Fibroblast of lung (primary cell): Measurements from ENCODE around the gene LUC7L3. TPM values are rescaled to one million over a fixed set of nuclear protein-coding genes. Genes with fewer than 3 reads are reported as not detected.

Source experiments
- DNase-seq, 2 donors: peaks; one replicate each; pipeline versions ENCODE4 v3.0.0 to v3.0.0-alpha.2; 2010; ENCODE audit warnings: low read depth in 2 of 2
- H2AFZ ChIP-seq: 2 replicates; pipeline ENCODE4 v1.5.1; 2012; ENCODE audit warnings: low read length, control low read depth, inconsistent platforms
- H3K27ac ChIP-seq: 2 replicates; pipeline ENCODE4 v1.5.1; 2011; ENCODE audit warnings: low read length, control low read depth; ENCODE audit not compliant: insufficient read depth
- H3K27me3 ChIP-seq: 2 replicates; pipeline ENCODE4 v1.5.1; 2011; ENCODE audit warnings: mild to moderate bottlenecking, low read length; ENCODE audit not compliant: control insufficient read depth, insufficient read depth
- H3K36me3 ChIP-seq: 2 replicates; pipeline ENCODE4 v1.5.1; 2011; ENCODE audit warnings: low read length; ENCODE audit not compliant: control insufficient read depth, insufficient read depth
- H3K4me1 ChIP-seq: 2 replicates; pipeline ENCODE4 v1.5.1; 2011; ENCODE audit warnings: low read length; ENCODE audit not compliant: control insufficient read depth, insufficient read depth; ENCODE audit errors: extremely low read depth
- H3K4me2 ChIP-seq: 2 replicates; pipeline ENCODE4 v1.5.1; 2011; ENCODE audit warnings: low read length, control low read depth; ENCODE audit not compliant: insufficient read depth; ENCODE audit errors: extremely low read depth
- H3K4me3 ChIP-seq, 4 experiments: fragments of 200-600 bp in 1 of 4; sonication (generic) in 1 of 4; replicated peaks in 1 of 4; 2 replicates each; pipeline ENCODE4 v1.5.1; 2011 to 2016; ENCODE audit warnings: low read length in 4 of 4, low read depth in 3 of 4, mild to moderate bottlenecking in 3 of 4, control low read depth in 2 of 4, inconsistent platforms in 1 of 4, mixed read lengths in 1 of 4; ENCODE audit not compliant: insufficient read depth in 1 of 4; ENCODE audit errors: control extremely low read depth in 1 of 4
- H3K79me2 ChIP-seq: 2 replicates; pipeline ENCODE4 v1.5.1; 2012; ENCODE audit warnings: mild to moderate bottlenecking, low read length, inconsistent platforms; ENCODE audit not compliant: control insufficient read depth, insufficient read depth
- H3K9ac ChIP-seq: 2 replicates; pipeline ENCODE4 v1.5.1; 2011; ENCODE audit warnings: mild to moderate bottlenecking, low read length, control low read depth; ENCODE audit not compliant: insufficient read depth
- H3K9me3 ChIP-seq: 2 replicates; pipeline ENCODE4 v1.5.1; 2012; ENCODE audit warnings: low read depth, low read length; ENCODE audit not compliant: control insufficient read depth, insufficient read depth
- H4K20me1 ChIP-seq: 2 replicates; pipeline ENCODE4 v1.5.1; 2011; ENCODE audit warnings: low read length; ENCODE audit not compliant: control insufficient read depth, insufficient read depth; ENCODE audit errors: extremely low read depth
- EZH2 ChIP-seq: IDR thresholded peaks from 2 replicates; pipeline ENCODE4 v1.5.1; 2012; ENCODE audit warnings: low read length, control low read depth, mild to moderate bottlenecking; ENCODE audit errors: missing control alignments
- polyA plus RNA-seq, 2 donors: library from polyadenylated mRNA; depleted of rRNA in 1 of 2; stranded (reverse) in 1 of 2; unstranded in 1 of 2; fragments of >200 nt; gene quantifications; 2 replicates each; pipeline ENCODE4 v1.2.1, GENCODE V29; 2011 to 2012; ENCODE audit warnings: missing spikeins in 1 of 2
- total RNA-seq: library from RNA; depleted of rRNA; stranded (reverse); fragments of >200 nt; gene quantifications from 2 replicates; pipeline ENCODE4 v1.2.1, GENCODE V29; 2014
- TF ChIP-seq, protein P1 (sequence below), 2 donors: IDR thresholded peaks in 1 of 2; conservative IDR thresholded peaks in 1 of 2; 1 replicate in 1 of 2; 2 replicates in 1 of 2; pipeline ENCODE4 v1.5.1; 2011 to 2012; ENCODE audit warnings: low read length in 2 of 2, control low read depth in 1 of 2, inconsistent platforms in 1 of 2, low read depth in 1 of 2, mild to moderate bottlenecking in 1 of 2

Gene LUC7L3
- total and polyA plus RNA-seq, 2 donors (not counting 1 experiment from before 2014, with no cell fraction given) = 35.2 to 56.5 TPM

DNA sequence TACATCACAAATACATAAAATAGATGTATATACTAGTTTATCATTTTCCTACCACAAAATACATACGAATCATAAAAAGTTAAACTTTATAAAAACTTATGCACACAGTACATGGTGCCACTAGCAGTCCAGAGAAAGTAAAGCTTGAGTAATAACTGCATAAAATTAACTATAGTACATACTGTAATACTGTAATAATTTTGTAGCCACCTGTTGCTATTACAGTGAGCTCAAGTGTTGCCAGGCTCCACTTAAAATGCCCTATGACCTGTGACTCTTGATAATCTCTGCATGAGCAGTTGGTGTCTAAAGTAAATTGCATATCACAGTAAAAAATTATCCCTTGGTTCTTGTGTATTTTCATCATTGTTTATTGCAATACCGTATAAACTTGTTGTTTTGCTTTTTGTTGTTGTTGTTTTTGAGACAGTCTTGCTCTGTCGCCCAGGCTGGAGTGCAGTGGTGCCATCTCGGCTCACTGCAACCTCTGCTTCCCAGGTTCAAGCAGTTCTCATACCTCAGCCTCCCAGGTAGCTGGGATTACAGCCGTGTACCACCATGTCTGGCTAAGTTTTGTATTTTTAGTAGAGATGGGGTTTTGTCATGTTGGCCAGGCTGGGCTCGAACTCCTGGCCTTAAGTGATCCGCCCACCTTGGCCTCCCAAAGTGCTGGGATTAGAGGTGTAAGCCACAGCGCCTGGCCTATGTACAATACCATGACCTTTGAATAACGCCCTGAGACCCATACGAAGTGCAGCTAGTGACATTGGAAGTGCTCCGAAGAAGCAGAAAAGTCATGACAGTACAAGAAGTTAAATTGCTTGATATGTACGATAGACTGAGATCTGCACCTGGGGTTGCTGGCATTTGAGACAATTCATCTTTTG, 6.6 kb downstream of the LUC7L3 start:
- no peak overlapping the region for H2AFZ ChIP-seq
- H3K4me2 ChIP-seq = no peak overlapping the region
- peaks cover 98% of the 10 kb centered on the region for H3K79me2 ChIP-seq
- H3K4me1 ChIP-seq = peaks cover 13% of the 10 kb centered on the region
- TF ChIP-seq, protein P1, sequence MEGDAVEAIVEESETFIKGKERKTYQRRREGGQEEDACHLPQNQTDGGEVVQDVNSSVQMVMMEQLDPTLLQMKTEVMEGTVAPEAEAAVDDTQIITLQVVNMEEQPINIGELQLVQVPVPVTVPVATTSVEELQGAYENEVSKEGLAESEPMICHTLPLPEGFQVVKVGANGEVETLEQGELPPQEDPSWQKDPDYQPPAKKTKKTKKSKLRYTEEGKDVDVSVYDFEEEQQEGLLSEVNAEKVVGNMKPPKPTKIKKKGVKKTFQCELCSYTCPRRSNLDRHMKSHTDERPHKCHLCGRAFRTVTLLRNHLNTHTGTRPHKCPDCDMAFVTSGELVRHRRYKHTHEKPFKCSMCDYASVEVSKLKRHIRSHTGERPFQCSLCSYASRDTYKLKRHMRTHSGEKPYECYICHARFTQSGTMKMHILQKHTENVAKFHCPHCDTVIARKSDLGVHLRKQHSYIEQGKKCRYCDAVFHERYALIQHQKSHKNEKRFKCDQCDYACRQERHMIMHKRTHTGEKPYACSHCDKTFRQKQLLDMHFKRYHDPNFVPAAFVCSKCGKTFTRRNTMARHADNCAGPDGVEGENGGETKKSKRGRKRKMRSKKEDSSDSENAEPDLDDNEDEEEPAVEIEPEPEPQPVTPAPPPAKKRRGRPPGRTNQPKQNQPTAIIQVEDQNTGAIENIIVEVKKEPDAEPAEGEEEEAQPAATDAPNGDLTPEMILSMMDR (conservative IDR thresholded peaks at IDR 0.05 in 1 of 2, IDR thresholded peaks at IDR 0.05 in 1 of 2; ENCODE audit: low read depth in 1 of 2, low read length in 2 of 2) = no peak
- H3K27ac ChIP-seq = no peak overlapping the region
- no peak overlapping the region for H3K9ac ChIP-seq
- H3K4me3 ChIP-seq = no peak overlapping the region
- H4K20me1 ChIP-seq = peaks cover 7% of the 10 kb centered on the region
- DNase-seq = no peak
- no peaks in the 10 kb centered on the region for H3K36me3 ChIP-seq
- H3K27me3 ChIP-seq = no peaks in the 10 kb centered on the region
- no peaks in the 10 kb centered on the region for H3K9me3 ChIP-seq

DNA sequence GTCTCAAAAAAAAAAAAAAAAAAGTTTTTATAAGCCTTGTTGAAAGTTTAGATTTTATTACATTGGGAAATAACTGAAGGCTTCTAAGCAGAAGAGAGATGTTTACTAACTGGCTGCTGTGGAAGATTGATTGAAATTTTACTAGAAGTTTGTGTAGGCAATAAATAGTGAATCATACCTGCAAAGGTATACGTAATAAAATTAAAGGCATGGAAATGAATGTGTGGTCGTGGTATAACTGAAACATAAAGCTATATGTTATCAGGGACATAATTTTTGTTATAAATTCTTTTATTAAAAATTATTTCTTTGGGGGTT, 8.7 kb downstream of the LUC7L3 start:
- Histone ChIP-seq H3K36me3 (no peaks in the 10 kb centered on the region), H3K27me3 (no peaks in the 10 kb centered on the region), H3K4me2 (no peak overlapping the region), H3K4me1 (peaks cover 7% of the 10 kb centered on the region), H3K27ac (no peak overlapping the region), H3K9ac (no peak overlapping the region), H3K4me3 (no peak overlapping the region), H2AFZ (no peak overlapping the region), H4K20me1 (peaks cover 3% of the 10 kb centered on the region), H3K79me2 (peaks cover 98% of the 10 kb centered on the region), H3K9me3 (no peaks in the 10 kb centered on the region)
- TF ChIP-seq, protein P1 (conservative IDR thresholded peaks at IDR 0.05 in 1 of 2, IDR thresholded peaks at IDR 0.05 in 1 of 2; ENCODE audit: low read depth in 1 of 2, low read length in 2 of 2) = no peak
- no peak for TF ChIP-seq EZH2
- DNase-seq = no peak

DNA sequence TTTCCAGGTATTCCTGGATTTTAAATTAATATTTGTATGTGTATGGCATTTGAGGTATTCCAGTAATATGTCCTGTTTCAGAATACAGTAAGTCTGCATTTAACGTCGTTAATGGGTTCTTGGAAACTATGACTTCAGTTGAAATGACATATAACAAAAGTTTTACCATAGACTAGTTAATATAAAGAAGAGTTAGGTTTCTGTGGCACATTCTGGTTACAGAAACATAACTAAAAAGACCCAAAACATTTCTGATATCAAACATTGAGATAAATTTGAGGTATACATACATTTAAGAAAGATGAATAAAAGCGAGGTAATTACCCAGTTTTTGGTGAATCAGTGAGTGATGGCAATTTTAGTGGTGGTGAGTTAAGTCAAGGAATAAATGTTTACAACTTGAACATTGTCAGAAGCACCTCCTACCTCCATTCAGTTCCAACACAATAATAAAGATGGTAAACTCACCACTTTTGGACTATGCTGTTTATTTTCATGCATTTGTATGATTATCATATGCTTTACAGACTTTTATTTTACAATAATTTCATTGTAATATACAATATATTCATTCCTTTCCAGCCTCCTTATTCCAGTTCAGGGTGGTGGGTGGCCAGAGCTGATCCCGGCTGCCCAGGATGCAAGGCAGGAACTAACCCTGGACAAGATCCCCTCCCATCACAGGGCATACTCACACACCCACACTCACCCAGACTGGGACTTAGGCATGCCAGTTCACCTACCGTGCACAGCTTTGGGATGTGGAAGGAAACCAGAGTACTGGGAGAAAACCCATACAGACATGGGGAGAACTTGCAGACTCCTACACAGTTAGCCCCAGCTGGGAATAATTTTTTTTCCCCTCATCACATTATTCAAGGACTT, 9.7 kb downstream of the LUC7L3 start:
- Histone ChIP-seq H3K4me2 (peak overlapping the region; percentile 13), H3K4me3 (no peak overlapping the region), H3K79me2 (peaks cover 95% of the 10 kb centered on the region), H3K4me1 (peaks cover 6% of the 10 kb centered on the region), H3K36me3 (no peaks in the 10 kb centered on the region), H2AFZ (no peak overlapping the region), H3K27me3 (no peaks in the 10 kb centered on the region), H3K9me3 (no peaks in the 10 kb centered on the region), H3K9ac (no peak overlapping the region), H4K20me1 (peaks cover 3% of the 10 kb centered on the region), H3K27ac (no peak overlapping the region)
- no peak for DNase-seq
- no peak for TF ChIP-seq EZH2
- TF ChIP-seq, protein P1 (conservative IDR thresholded peaks at IDR 0.05 in 1 of 2, IDR thresholded peaks at IDR 0.05 in 1 of 2; ENCODE audit: low read depth in 1 of 2, low read length in 2 of 2) = no peak
